Transverse colon (tissue), 4 donors: ENCODE results near the gene CMTM1. TPM values are rescaled to one million over a fixed set of nuclear protein-coding genes. Genes with fewer than 3 reads are reported as not detected.
"Not testable (repeated sequence)": the region's sequence is repeated elsewhere in the genome, so short reads cannot be mapped to it uniquely, and the experiment has no call there.

ENCODE experiments used
- DNase-seq: peaks from one replicate; pipeline ENCODE4 v3.0.0-alpha.2; 2019
- H3K27ac ChIP-seq, 4 donors: fragments of 200-600 bp; sonication (generic); 2 replicates each; pipeline ENCODE4 v1.5.1; 2016 to 2018; ENCODE audit warnings: inconsistent platforms in 4 of 4
- H3K27me3 ChIP-seq: fragments of 200-600 bp; sonication (generic); 2 replicates; pipeline ENCODE4 v1.5.1; 2017; ENCODE audit warnings: inconsistent platforms
- H3K36me3 ChIP-seq, 4 donors: fragments of 200-600 bp; sonication (generic); 2 replicates each; pipeline ENCODE4 v1.5.1; 2017 to 2019; ENCODE audit warnings: inconsistent platforms in 4 of 4
- H3K4me1 ChIP-seq, 4 donors: fragments of 200-600 bp; sonication (generic); 2 replicates each; pipeline ENCODE4 v1.5.1; 2017 to 2020; ENCODE audit warnings: inconsistent platforms in 4 of 4
- H3K4me3 ChIP-seq, 4 donors: fragments of 200-600 bp; sonication (generic); 1 replicate in 1 of 4; 2 replicates in 3 of 4; pipeline versions ENCODE4 v1.5.1 to v1.6.1; 2017 to 2019; ENCODE audit warnings: inconsistent platforms in 4 of 4
- H3K9me3 ChIP-seq, 2 donors: fragments of 200-600 bp; sonication (generic); 2 replicates each; pipeline ENCODE4 v1.5.1; 2017 to 2019; ENCODE audit warnings: inconsistent platforms in 2 of 2
- CTCF ChIP-seq, 5 experiments: fragments of 200-600 bp in 3 of 5; fragments of 450-650 bp in 2 of 5; sonication (generic) in 3 of 5; IDR thresholded peaks; 1 replicate in 2 of 5; 2 replicates in 3 of 5; pipeline ENCODE4 v1.5.1; 2016 to 2017; ENCODE audit warnings: antibody characterized with exemption in 5 of 5, inconsistent platforms in 3 of 5, mild to moderate bottlenecking in 2 of 5, moderate library complexity in 1 of 5
- EP300 ChIP-seq: sonication (generic); formaldehyde crosslinking; IDR thresholded peaks from one replicate; pipeline ENCODE4 v1.6.1; 2017; ENCODE audit warnings: antibody characterized with exemption, low read depth
- POLR2A ChIP-seq: fragments of 450-650 bp; IDR thresholded peaks from one replicate; pipeline ENCODE4 v1.6.1; 2016; ENCODE audit warnings: antibody characterized with exemption, mild to moderate bottlenecking, moderate library complexity
- POLR2AphosphoS5 ChIP-seq, 3 donors: sonication (generic); formaldehyde crosslinking; IDR thresholded peaks; one replicate each; pipeline ENCODE4 v1.6.1; 2016; ENCODE audit warnings: antibody characterized with exemption in 3 of 3
- WGBS, 2 donors: methylation state at CpG; one replicate each; pipeline ENCODE4 v1.1.5; 2018; ENCODE audit warnings: low coverage in 1 of 2; 5-methylcytosine and 5-hydroxymethylcytosine counted together
- in situ Hi-C, 4 donors: fragments of 200-750 bp; cut with MboI; loops; one replicate each; pipeline versions ENCODE4 v1.15.0 to v1.15.1; 2017; ENCODE audit warnings: low sequenced_read_pairs in 3 of 4, low pct_ligation_motif_present in 1 of 4, low pct_unique_long_range_greater_than_20kb in 1 of 4
- intact Hi-C: fragments of 100-400 bp; cut with DNase I; formaldehyde crosslinking; loops from one replicate; pipeline ENCODE4 v1.15.1; 2023; ENCODE audit warnings: low total_unique reads
- total RNA-seq, 4 donors: library from RNA; depleted of rRNA; stranded (reverse); fragments of >200 nt; gene quantifications; one replicate each; pipeline ENCODE4 v1.1.0, GENCODE V29; 2016

The CMTM1 gene
- total RNA-seq, 4 donors from 2014 or later: 2.0 to 34.2 (median 4.0) TPM; not detected in 1

- 87 to 95% methylated on average over 6 to 14 of the region's 14 CpGs for WGBS, 2 donors
- H3K9me3 ChIP-seq: no peaks in the 10 kb centered on the region
- no peak overlapping the region for H3K4me3 ChIP-seq
- TF ChIP-seq POLR2A (no peak), CTCF (IDR thresholded peaks at IDR 0.05) (no peak), POLR2AphosphoS5 (IDR thresholded peaks at IDR 0.05) (no peak), EP300 (no peak)
- intact Hi-C loops (no loop called here), in situ Hi-C loops (loop anchor here in 1 of 4 donors (25.0 kb wide), 1 partner anchor 198 kb away; no protein-coding TSS in a partner anchor)
- H3K4me1 ChIP-seq: peaks cover 0 to 26% (median 12%) of the 10 kb centered on the region in 4 donors
- no peaks in the 10 kb centered on the region for H3K36me3 ChIP-seq
- DNase-seq: no peak
- no peak overlapping the region for H3K27ac ChIP-seq
- peaks cover 5% of the 10 kb centered on the region for H3K27me3 ChIP-seq
Measured at GRCh38 chr16:66610111-66610820, 44.0 kb downstream of the CMTM1 start.

- in situ Hi-C loops: loop anchor here in 1 of 4 donors (25.0 kb wide), 1 partner anchor 200 kb away; no protein-coding TSS in a partner anchor
- H3K36me3 ChIP-seq: not testable (repeated sequence)
- 96% methylated on average over 8 of the region's 8 CpGs; no CpG with 5 or more reads in 1 of the 2 donors for WGBS, 2 donors
Measured at GRCh38 chr16:66611911-66612310, 45.7 kb downstream of the CMTM1 start.

GRCh38 chr16:66612422-66612821 is 46.2 kb downstream of the CMTM1 start:
- H3K36me3 ChIP-seq: no peaks in the 10 kb centered on the region
- intact Hi-C loops: no loop called here
- TF ChIP-seq POLR2A (no peak), EP300 (no peak), POLR2AphosphoS5 (IDR thresholded peaks at IDR 0.05) (no peak), CTCF (IDR thresholded peaks at IDR 0.05) (no peak)
- no peak overlapping the region for H3K27ac ChIP-seq
- no peak for DNase-seq
- H3K4me3 ChIP-seq: no peak overlapping the region
- H3K9me3 ChIP-seq: no peaks in the 10 kb centered on the region
- H3K4me1 ChIP-seq: peaks cover 0 to 11% (median 4%) of the 10 kb centered on the region in 4 donors
- 93% methylated on average over 12 of the region's 14 CpGs; no CpG with 5 or more reads in 1 of the 2 donors for WGBS, 2 donors
- no peaks in the 10 kb centered on the region for H3K27me3 ChIP-seq
- in situ Hi-C loops: loop anchor here in 1 of 4 donors (25.0 kb wide), 1 partner anchor 200 kb away; no protein-coding TSS in a partner anchor

More at GRCh38 chr16:66611911-66612310, 45.7 kb downstream of the CMTM1 start:
- DNase-seq, H3K27ac ChIP-seq, H3K9me3 ChIP-seq, intact Hi-C loops, H3K27me3 ChIP-seq, H3K4me3 ChIP-seq: not testable (repeated sequence)
- peaks cover 0 to 11% (median 4%) of the 10 kb centered on the region in 4 donors for H3K4me1 ChIP-seq

GRCh38 chr16:66614161-66614802 is 48.0 kb downstream of the CMTM1 start:
- Histone ChIP-seq H3K36me3 (no peaks in the 10 kb centered on the region), H3K4me1 (peaks cover 0 to 6% (median 2%) of the 10 kb centered on the region in 4 donors), H3K27me3 (no peaks in the 10 kb centered on the region), H3K27ac (no peak overlapping the region), H3K9me3 (no peaks in the 10 kb centered on the region), H3K4me3 (no peak overlapping the region)
- 90 to 94% methylated on average over 5 to 12 of the region's 12 CpGs for WGBS, 2 donors
- DNase-seq: no peak
- in situ Hi-C loops (loop anchor here in 1 of 4 donors (25.0 kb wide), 1 partner anchor 202 kb away; no protein-coding TSS in a partner anchor), intact Hi-C loops (no loop called here)
- no peak for TF ChIP-seq CTCF (IDR thresholded peaks at IDR 0.05)
- no peak for TF ChIP-seq POLR2A
- TF ChIP-seq EP300: no peak
- no peak for TF ChIP-seq POLR2AphosphoS5 (IDR thresholded peaks at IDR 0.05)
